Hepatocyte (in vitro differentiated cells): Measurements from ENCODE around the gene C8G.

Experiments used
- CTCF ChIP-seq: fragments of 200-600 bp; sonication (generic); IDR thresholded peaks from 2 replicates; pipeline ENCODE4 v1.5.1; 2016; ENCODE audit warnings: antibody characterized with exemption, mild to moderate bottlenecking; ENCODE audit not compliant: poor library complexity
- EZH2 ChIP-seq: fragments of 200-600 bp; sonication (generic); IDR thresholded peaks from 2 replicates; pipeline ENCODE4 v1.6.1; 2016; ENCODE audit warnings: antibody characterized with exemption, mild to moderate bottlenecking, borderline replicate concordance

GRCh38 chr9:136962163-136962562 is 17.1 kb downstream of the C8G start:
- TF ChIP-seq CTCF (no peak), EZH2 (no peak)
